ENCODE results near the gene PRRT1.

DNA sequence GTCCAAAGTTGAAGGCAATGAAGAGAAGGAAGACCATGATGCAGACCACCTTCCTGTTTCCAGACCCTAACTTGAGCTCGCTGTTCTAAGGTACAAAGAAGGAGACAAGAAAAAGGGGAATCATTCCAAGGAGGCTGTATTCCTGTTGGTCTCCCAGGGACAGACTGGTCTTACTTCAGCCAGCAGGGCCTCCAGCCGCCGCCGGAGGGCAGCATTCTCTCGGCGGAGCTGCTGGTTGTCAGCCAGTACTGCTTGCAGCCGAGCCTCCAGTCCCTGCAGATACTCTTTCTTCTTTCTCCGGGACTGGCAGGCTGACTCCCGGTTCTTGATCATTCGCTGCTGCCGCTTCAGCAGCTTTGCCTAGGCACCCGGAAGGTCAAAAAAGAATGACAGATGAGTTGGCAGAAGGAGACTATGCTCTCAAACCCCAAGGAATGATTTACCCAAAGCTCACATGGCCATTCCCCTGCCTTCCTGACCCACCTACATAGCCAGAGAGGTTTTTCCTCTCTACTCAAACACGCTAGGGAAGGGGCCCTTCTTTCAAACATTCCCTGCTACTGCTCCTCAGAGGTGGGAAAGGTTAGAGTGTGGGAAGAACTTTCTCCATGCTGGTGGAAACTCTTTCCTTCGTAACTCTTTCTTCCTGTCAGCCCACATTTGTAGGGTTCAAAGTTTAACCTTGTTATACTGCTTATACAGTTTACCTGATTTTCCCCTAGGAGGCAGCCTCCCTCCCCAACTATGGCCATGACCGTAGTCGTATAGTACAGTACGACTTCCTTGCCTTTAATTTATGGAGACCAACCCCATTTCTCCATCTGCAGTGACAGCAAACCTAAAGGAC lies 32.7 kb downstream of the PRRT1 start:
- TF ChIP-seq CTCF (IDR thresholded peaks at IDR 0.05): peak in 3 of 4 experiments; percentile 92 to 95 (median 92)
- TF ChIP-seq POLR2A (IDR thresholded peaks at IDR 0.05): no peak
